Measurements from ENCODE around the gene SDC4.

SDC4 gene

GRCh38 chr20:45293041-45294002 is 54.9 kb downstream of the SDC4 start:
- peak; percentile 93 for DNase-seq

GRCh38 chr20:45292343-45292742 is 55.9 kb downstream of the SDC4 start:
- DNase-seq: no peak

- DNase-seq: no peak
These were observed 56.7 kb downstream of the SDC4 start for GRCh38 chr20:45291526-45291925.

GRCh38 chr20:45290677-45291355 is 57.4 kb downstream of the SDC4 start:
- DNase-seq: peak; percentile 86

- DNase-seq: no peak
These were observed 58.1 kb downstream of the SDC4 start for GRCh38 chr20:45289942-45290676.

- no peak for DNase-seq
These were observed 59.4 kb downstream of the SDC4 start for GRCh38 chr20:45288860-45289259.

- DNase-seq: no peak
These were observed 59.8 kb downstream of the SDC4 start for GRCh38 chr20:45288376-45288775.

GRCh38 chr20:45283551-45284057 is 64.6 kb downstream of the SDC4 start:
- no peak for DNase-seq

GRCh38 chr20:45282700-45283550 is 65.3 kb downstream of the SDC4 start:
- no peak for DNase-seq

GRCh38 chr20:45279992-45280391 is 68.2 kb downstream of the SDC4 start:
- DNase-seq: no peak

- DNase-seq: no peak
These were observed 72.9 kb downstream of the SDC4 start for GRCh38 chr20:45275338-45275737.

All from activated effector memory CD4-positive, alpha-beta T cell treated with anti-CD3 and anti-CD28 coated beads, Interleukin-2, amount 50 U/mL, for 16 hours (primary cell).